ENCODE data around the gene TMEM258. TPM values are rescaled to one million over a fixed set of nuclear protein-coding genes. Genes with fewer than 3 reads are reported as not detected.

The TMEM258 gene
- total and polyA plus RNA-seq, 10 of the 15 experiments (the other 5 are each of a cell fraction or from before 2014, with no cell fraction given) = 160 to 840 (median 326) TPM

DNA sequence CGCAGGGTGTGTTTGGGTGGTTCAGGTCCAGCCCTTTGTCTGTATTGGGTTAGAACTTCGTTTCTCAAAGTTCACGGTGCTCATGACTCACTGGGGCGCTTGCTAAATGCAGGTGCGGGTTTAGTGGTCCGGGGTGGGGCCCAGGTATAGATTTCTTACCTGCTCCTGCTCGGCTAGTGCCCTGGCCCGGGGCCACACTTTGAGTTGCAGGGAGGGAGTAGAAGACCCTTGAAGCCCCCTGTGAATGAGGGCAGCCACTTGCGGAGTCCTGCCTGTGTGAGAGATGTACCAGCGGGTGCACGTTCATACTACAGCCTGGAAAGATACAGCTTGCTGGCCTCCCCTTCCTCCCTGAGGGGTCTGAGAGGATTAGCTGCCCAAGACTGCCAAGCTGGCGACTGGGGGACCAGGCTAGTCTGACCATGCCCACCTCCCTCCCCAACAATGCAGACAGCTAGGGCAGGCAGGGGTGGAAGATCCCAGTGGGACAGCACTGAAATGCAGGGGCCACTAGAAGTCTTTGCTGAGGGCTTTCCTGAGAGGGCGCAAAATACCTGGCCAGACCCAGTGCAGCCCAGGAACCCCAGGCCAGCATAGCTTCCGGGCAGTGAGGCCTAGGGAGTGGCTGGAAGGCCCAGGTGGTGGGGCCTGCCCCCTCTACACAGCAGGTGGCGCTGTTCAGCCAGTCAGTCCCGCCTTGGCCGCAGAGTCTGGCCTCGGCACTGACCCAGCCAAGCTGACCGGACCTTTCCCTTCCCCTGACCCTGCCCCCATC lies 45.0 kb downstream of the TMEM258 start (continued):
- TF ChIP-seq, protein P1, sequence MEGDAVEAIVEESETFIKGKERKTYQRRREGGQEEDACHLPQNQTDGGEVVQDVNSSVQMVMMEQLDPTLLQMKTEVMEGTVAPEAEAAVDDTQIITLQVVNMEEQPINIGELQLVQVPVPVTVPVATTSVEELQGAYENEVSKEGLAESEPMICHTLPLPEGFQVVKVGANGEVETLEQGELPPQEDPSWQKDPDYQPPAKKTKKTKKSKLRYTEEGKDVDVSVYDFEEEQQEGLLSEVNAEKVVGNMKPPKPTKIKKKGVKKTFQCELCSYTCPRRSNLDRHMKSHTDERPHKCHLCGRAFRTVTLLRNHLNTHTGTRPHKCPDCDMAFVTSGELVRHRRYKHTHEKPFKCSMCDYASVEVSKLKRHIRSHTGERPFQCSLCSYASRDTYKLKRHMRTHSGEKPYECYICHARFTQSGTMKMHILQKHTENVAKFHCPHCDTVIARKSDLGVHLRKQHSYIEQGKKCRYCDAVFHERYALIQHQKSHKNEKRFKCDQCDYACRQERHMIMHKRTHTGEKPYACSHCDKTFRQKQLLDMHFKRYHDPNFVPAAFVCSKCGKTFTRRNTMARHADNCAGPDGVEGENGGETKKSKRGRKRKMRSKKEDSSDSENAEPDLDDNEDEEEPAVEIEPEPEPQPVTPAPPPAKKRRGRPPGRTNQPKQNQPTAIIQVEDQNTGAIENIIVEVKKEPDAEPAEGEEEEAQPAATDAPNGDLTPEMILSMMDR (IDR thresholded peaks at IDR 0.05 in 2 of 3, conservative IDR thresholded peaks at IDR 0.05 in 1 of 3; ENCODE audit: control insufficient read depth in 2 of 3, extremely low read depth in 1 of 3, insufficient read depth in 1 of 3, low read depth in 3 of 3, low read length in 3 of 3) = peak; percentile 75 to 96 (median 96)
- TF ChIP-seq SIX5 (IDR thresholded peaks at IDR 0.05; ENCODE audit: low read depth, low read length, severe bottlenecking) = no peak
- TF ChIP-seq, protein P2, sequence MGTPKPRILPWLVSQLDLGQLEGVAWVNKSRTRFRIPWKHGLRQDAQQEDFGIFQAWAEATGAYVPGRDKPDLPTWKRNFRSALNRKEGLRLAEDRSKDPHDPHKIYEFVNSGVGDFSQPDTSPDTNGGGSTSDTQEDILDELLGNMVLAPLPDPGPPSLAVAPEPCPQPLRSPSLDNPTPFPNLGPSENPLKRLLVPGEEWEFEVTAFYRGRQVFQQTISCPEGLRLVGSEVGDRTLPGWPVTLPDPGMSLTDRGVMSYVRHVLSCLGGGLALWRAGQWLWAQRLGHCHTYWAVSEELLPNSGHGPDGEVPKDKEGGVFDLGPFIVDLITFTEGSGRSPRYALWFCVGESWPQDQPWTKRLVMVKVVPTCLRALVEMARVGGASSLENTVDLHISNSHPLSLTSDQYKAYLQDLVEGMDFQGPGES (IDR thresholded peaks at IDR 0.05) = no peak
- TF ChIP-seq ZZZ3 (IDR thresholded peaks at IDR 0.05; ENCODE audit: control insufficient read depth, insufficient read length, low read depth) = no peak
- peak; percentile 69; the same call in 1 of the 2 replicates for TF ChIP-seq NR2F1 (conservative IDR thresholded peaks at IDR 0.05)
- TF ChIP-seq, protein P3, sequence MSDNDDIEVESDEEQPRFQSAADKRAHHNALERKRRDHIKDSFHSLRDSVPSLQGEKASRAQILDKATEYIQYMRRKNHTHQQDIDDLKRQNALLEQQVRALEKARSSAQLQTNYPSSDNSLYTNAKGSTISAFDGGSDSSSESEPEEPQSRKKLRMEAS (IDR thresholded peaks at IDR 0.05; ENCODE audit: low read depth, low read length) = no peak
- TF ChIP-seq EGR1 (IDR thresholded peaks at IDR 0.05; ENCODE audit: borderline replicate concordance in 1 of 2, low read depth in 2 of 2, low read length in 2 of 2) = no peak
- TF ChIP-seq, protein P4, sequence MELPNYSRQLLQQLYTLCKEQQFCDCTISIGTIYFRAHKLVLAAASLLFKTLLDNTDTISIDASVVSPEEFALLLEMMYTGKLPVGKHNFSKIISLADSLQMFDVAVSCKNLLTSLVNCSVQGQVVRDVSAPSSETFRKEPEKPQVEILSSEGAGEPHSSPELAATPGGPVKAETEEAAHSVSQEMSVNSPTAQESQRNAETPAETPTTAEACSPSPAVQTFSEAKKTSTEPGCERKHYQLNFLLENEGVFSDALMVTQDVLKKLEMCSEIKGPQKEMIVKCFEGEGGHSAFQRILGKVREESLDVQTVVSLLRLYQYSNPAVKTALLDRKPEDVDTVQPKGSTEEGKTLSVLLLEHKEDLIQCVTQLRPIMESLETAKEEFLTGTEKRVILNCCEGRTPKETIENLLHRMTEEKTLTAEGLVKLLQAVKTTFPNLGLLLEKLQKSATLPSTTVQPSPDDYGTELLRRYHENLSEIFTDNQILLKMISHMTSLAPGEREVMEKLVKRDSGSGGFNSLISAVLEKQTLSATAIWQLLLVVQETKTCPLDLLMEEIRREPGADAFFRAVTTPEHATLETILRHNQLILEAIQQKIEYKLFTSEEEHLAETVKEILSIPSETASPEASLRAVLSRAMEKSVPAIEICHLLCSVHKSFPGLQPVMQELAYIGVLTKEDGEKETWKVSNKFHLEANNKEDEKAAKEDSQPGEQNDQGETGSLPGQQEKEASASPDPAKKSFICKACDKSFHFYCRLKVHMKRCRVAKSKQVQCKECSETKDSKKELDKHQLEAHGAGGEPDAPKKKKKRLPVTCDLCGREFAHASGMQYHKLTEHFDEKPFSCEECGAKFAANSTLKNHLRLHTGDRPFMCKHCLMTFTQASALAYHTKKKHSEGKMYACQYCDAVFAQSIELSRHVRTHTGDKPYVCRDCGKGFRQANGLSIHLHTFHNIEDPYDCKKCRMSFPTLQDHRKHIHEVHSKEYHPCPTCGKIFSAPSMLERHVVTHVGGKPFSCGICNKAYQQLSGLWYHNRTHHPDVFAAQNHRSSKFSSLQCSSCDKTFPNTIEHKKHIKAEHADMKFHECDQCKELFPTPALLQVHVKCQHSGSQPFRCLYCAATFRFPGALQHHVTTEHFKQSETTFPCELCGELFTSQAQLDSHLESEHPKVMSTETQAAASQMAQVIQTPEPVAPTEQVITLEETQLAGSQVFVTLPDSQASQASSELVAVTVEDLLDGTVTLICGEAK (IDR thresholded peaks at IDR 0.05; ENCODE audit: borderline replicate concordance) = no peak
- TF ChIP-seq, protein P5, sequence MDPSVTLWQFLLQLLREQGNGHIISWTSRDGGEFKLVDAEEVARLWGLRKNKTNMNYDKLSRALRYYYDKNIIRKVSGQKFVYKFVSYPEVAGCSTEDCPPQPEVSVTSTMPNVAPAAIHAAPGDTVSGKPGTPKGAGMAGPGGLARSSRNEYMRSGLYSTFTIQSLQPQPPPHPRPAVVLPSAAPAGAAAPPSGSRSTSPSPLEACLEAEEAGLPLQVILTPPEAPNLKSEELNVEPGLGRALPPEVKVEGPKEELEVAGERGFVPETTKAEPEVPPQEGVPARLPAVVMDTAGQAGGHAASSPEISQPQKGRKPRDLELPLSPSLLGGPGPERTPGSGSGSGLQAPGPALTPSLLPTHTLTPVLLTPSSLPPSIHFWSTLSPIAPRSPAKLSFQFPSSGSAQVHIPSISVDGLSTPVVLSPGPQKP (IDR thresholded peaks at IDR 0.05; ENCODE audit: low read depth, low read length) = 0 out of 2 replicates have a peak, but pooled peaks have one; percentile 31
- TF ChIP-seq MYB (IDR thresholded peaks at IDR 0.05; ENCODE audit: borderline replicate concordance, low read depth, low read length) = no peak
- 0 out of 2 replicates have a peak, but pooled peaks have one; percentile 15 for TF ChIP-seq CHD2 (IDR thresholded peaks at IDR 0.05; ENCODE audit: borderline replicate concordance, low read depth, low read length)
- TF ChIP-seq, protein P6, sequence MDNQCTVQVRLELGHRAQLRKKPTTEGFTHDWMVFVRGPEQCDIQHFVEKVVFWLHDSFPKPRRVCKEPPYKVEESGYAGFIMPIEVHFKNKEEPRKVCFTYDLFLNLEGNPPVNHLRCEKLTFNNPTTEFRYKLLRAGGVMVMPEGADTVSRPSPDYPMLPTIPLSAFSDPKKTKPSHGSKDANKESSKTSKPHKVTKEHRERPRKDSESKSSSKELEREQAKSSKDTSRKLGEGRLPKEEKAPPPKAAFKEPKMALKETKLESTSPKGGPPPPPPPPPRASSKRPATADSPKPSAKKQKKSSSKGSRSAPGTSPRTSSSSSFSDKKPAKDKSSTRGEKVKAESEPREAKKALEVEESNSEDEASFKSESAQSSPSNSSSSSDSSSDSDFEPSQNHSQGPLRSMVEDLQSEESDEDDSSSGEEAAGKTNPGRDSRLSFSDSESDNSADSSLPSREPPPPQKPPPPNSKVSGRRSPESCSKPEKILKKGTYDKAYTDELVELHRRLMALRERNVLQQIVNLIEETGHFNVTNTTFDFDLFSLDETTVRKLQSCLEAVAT (IDR thresholded peaks at IDR 0.05) = no peak
- TF ChIP-seq, protein P7, sequence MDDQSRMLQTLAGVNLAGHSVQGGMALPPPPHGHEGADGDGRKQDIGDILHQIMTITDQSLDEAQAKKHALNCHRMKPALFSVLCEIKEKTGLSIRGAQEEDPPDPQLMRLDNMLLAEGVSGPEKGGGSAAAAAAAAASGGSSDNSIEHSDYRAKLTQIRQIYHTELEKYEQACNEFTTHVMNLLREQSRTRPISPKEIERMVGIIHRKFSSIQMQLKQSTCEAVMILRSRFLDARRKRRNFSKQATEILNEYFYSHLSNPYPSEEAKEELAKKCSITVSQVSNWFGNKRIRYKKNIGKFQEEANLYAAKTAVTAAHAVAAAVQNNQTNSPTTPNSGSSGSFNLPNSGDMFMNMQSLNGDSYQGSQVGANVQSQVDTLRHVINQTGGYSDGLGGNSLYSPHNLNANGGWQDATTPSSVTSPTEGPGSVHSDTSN (IDR thresholded peaks at IDR 0.05; ENCODE audit: insufficient replicate concordance, low read depth, low read length) = no peak
- TF ChIP-seq, protein P8, sequence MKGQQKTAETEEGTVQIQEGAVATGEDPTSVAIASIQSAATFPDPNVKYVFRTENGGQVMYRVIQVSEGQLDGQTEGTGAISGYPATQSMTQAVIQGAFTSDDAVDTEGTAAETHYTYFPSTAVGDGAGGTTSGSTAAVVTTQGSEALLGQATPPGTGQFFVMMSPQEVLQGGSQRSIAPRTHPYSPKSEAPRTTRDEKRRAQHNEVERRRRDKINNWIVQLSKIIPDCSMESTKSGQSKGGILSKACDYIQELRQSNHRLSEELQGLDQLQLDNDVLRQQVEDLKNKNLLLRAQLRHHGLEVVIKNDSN (IDR thresholded peaks at IDR 0.05; ENCODE audit: borderline replicate concordance, extremely low read length, insufficient read depth, low read depth, low read length) = no peak

All from GM12878 (cell line).